K562 (cell line): ENCODE data around the gene MEP1B. TPM values are rescaled to one million over a fixed set of nuclear protein-coding genes. Genes with fewer than 3 reads are reported as not detected.
"Not testable (repeated sequence)": the region's sequence is repeated elsewhere in the genome, so short reads cannot be mapped to it uniquely, and the experiment has no call there.

ENCODE experiments used
- ATAC-seq: fragments of 200-7000 bp; cut with Tn5 transposase; 3 replicates; pipeline ENCODE4 v1.9.1; 2020; ENCODE audit warnings: moderate library complexity
- BruUV-seq: library from RNA; stranded (reverse); fragments of 400-500 nt; replicated peaks from 2 replicates; lab custom pipeline; 2021; lab: Mats Ljungman, UMichigan
- CTCF ChIA-PET: fragments of 300-600 bp; formaldehyde crosslinking; extraction: SDS; loops from one replicate; lab custom pipeline; 2021; ENCODE audit warnings: low intra/inter-chr PET ratio; lab: Yijun Ruan, JAX
- POLR2A ChIA-PET: fragments of 300-600, 350-650 bp; sonication (Branson Sonifier 250); formaldehyde crosslinking; extraction: SDS; loops from one replicate; lab custom pipeline; 2021; ENCODE audit warnings: antibody characterized with exemption, inconsistent platforms; lab: Yijun Ruan, JAX
- DNase-seq, 4 experiments: peaks; one replicate each; pipeline versions ENCODE4 v3.0.0 to v3.0.0-alpha.2; 2011 to 2018; ENCODE audit warnings: low spot score in 3 of 4, mixed read lengths in 3 of 4; ENCODE audit errors: extremely low read depth in 1 of 4
- FAIRE-seq: peaks from 2 replicates; lab custom pipeline; 2011; peaks lifted over from hg19 to GRCh38; lab: Jason Lieb, UNC
- H2AFZ ChIP-seq: 2 replicates; pipeline ENCODE4 v1.6.0; 2011; ENCODE audit warnings: low read depth, low read length, control low read depth, inconsistent platforms
- H3K27ac ChIP-seq: fragments of 200-600 bp; 3 replicates; pipeline ENCODE4 v1.8.0; 2011; ENCODE audit warnings: low read depth, mild to moderate bottlenecking, control low read depth, inconsistent platforms, low read length, moderate library complexity, mixed read lengths; ENCODE audit errors: extremely low read depth
- H3K27me3 ChIP-seq, 2 experiments: fragments of 300-600 bp in 1 of 2; 2 replicates in 1 of 2; 3 replicates in 1 of 2; pipeline versions ENCODE4 v1.6.0 to v1.8.0; 2011; ENCODE audit warnings: inconsistent platforms in 2 of 2, low read length in 2 of 2, mild to moderate bottlenecking in 1 of 2, mixed read lengths in 1 of 2, moderate library complexity in 1 of 2; ENCODE audit not compliant: control insufficient read depth in 2 of 2, insufficient read depth in 2 of 2
- H3K36me3 ChIP-seq: fragments of 300-600 bp; 3 replicates; pipeline ENCODE4 v1.8.0; 2011; ENCODE audit warnings: mild to moderate bottlenecking, low read length, inconsistent platforms; ENCODE audit not compliant: control insufficient read depth, insufficient read depth
- H3K4me1 ChIP-seq, 2 experiments: fragments of 200-600 bp in 1 of 2; replicated peaks in 1 of 2; 2 replicates in 1 of 2; 3 replicates in 1 of 2; pipeline versions ENCODE4 v1.5.1 to v1.8.0; 2011; ENCODE audit warnings: inconsistent platforms in 2 of 2, low read length in 2 of 2, mild to moderate bottlenecking in 1 of 2, mixed read lengths in 1 of 2, moderate library complexity in 1 of 2; ENCODE audit not compliant: control insufficient read depth in 2 of 2, insufficient read depth in 2 of 2
- H3K4me2 ChIP-seq: 2 replicates; pipeline ENCODE4 v1.6.1; 2011; ENCODE audit warnings: low read length, control low read depth, inconsistent platforms, mixed read lengths; ENCODE audit not compliant: insufficient read depth
- H3K4me3 ChIP-seq: fragments of 200-600 bp; sonication (generic), shearing (Covaris generic); 2 replicates; pipeline ENCODE4 v1.5.1; 2016; ENCODE audit warnings: control low read depth, inconsistent platforms
- H3K79me2 ChIP-seq: fragments of 200-600 bp; 3 replicates; pipeline ENCODE4 v1.8.0; 2011; ENCODE audit warnings: low read length, inconsistent platforms; ENCODE audit not compliant: control insufficient read depth, insufficient read depth
- H3K9ac ChIP-seq, 2 experiments: 2 replicates each; pipeline versions ENCODE4 v1.6.0 to v1.6.1; 2011; ENCODE audit warnings: low read depth in 2 of 2, low read length in 2 of 2, control low read depth in 1 of 2, inconsistent platforms in 1 of 2, mild to moderate bottlenecking in 1 of 2, mixed read lengths in 1 of 2; ENCODE audit not compliant: insufficient read depth in 1 of 2
- H3K9me1 ChIP-seq: one replicate; pipeline ENCODE4 v1.6.0; 2011; ENCODE audit warnings: inconsistent platforms, mild to moderate bottlenecking, low read length, moderate library complexity; ENCODE audit not compliant: control insufficient read depth, insufficient read depth
- H3K9me3 ChIP-seq: replicated peaks from 2 replicates; pipeline ENCODE4 v1.5.1; 2011; ENCODE audit warnings: low read depth, low read length, inconsistent platforms; ENCODE audit not compliant: control insufficient read depth, insufficient read depth
- H4K20me1 ChIP-seq: replicated peaks from 2 replicates; pipeline ENCODE4 v1.6.1; 2011; ENCODE audit warnings: low read length, inconsistent platforms, mixed read lengths; ENCODE audit not compliant: control insufficient read depth, insufficient read depth
- CREBBP ChIP-seq: IDR thresholded peaks from one replicate; pipeline ENCODE4 v1.6.1; 2012; ENCODE audit warnings: low read depth, mild to moderate bottlenecking, control low read depth, inconsistent platforms, low read length
- HEY1 ChIP-seq: fragments of 250-450 bp; sonication (Bioruptor Pico); IDR thresholded peaks from 2 replicates; pipeline ENCODE4 v1.5.0; 2020; ENCODE audit warnings: mild to moderate bottlenecking, moderate library complexity, borderline replicate concordance
- MTA2 ChIP-seq: fragments of 450-650 bp; IDR thresholded peaks from 2 replicates; pipeline ENCODE4 v1.6.1; 2016; ENCODE audit warnings: low read depth
- TOE1 ChIP-seq, 2 experiments: fragments of 450-650 bp in 1 of 2; sonication (generic) in 1 of 2; formaldehyde crosslinking in 1 of 2; IDR thresholded peaks; 2 replicates each; pipeline versions ENCODE4 v1.7.1 to v1.8.0; 2016 to 2022; ENCODE audit warnings: borderline replicate concordance in 2 of 2, mild to moderate bottlenecking in 2 of 2, antibody characterized with exemption in 1 of 2, inconsistent platforms in 1 of 2, low read depth in 1 of 2, missing genetic modification reagents in 1 of 2, moderate library complexity in 1 of 2
- WGBS: fragments of 100-300 bp; shearing (Covaris generic); methylation state at CpG from one replicate; pipeline ENCODE4 v1.1.6; 2016; ENCODE audit warnings: low coverage, mixed read lengths; ENCODE audit not compliant: insufficient coverage; ENCODE audit errors: missing lambda C conversion rate; 5-methylcytosine and 5-hydroxymethylcytosine counted together
- in situ Hi-C: fragments of 300-500 bp; cut with MboI; formaldehyde crosslinking; loops from 4 replicates; pipeline ENCODE4 v1.15.0; 2018; ENCODE audit warnings: inconsistent platforms, mixed read lengths
- intact Hi-C: fragments of 100-400 bp; cut with micrococcal nuclease; formaldehyde crosslinking; loops from 2 replicates; pipeline ENCODE4 v1.14.2; 2022
- polyA plus RNA-seq, 8 experiments: library from polyadenylated mRNA; depleted of rRNA in 4 of 8; stranded (reverse) in 5 of 8; unstranded in 3 of 8; fragments of >200 nt; fragmentation: Nextera tagmentation in 2 of 8; fragmentation: Illumina TruSeq in 1 of 8; extraction: Ambion mirVana in 2 of 8; extraction: Trizol in 1 of 8; gene quantifications; 2 replicates each; pipeline versions ENCODE4 v1.2.1 to v1.2.3, GENCODE V29; 2011 to 2014; ENCODE audit warnings: inconsistent platforms in 1 of 8, missing spikeins in 1 of 8
- total RNA-seq, 7 experiments: library from RNA; depleted of rRNA in 6 of 7; stranded (reverse); fragments of >200 nt in 6 of 7; fragmentation: Illumina TruSeq in 2 of 7; extraction: Trizol in 2 of 7; gene quantifications; 2 replicates each; pipeline versions ENCODE4 v1.2.1 to v1.2.3, GENCODE V29; 2011 to 2021; ENCODE audit warnings: low replicate concordance in 1 of 7
- TF ChIP-seq, protein P1 (sequence below): fragments of 250-450 bp; sonication (Bioruptor Pico); IDR thresholded peaks from 2 replicates; pipeline ENCODE4 v1.8.0; 2022; ENCODE audit warnings: moderate library complexity, mild to moderate bottlenecking, inconsistent platforms

Gene MEP1B
- total and polyA plus RNA-seq, 9 of the 15 experiments (the other 6 are each of a cell fraction or from before 2014, with no cell fraction given) = 0.03 to 0.11 TPM; not detected in 7

DNA sequence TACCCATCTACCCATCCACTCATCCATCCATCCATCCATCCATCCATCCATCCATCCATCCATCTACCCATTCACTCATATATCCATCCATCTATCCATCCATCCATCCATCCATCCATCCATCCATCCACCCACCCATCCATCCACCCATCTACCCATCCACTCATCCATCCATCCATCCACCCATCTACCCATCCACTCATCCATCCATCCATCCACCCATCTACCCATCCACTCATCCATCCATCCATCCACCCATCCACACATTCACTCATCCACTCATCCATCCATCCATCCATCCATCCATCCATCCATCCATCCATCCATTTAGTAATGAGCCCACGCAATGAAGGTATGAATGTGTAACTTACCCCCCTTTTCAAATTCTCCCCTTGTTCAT, 13.1 kb upstream of the MEP1B start:
- H3K4me2 ChIP-seq, H4K20me1 ChIP-seq, H3K9me3 ChIP-seq, H3K9ac ChIP-seq, BruUV-seq, in situ Hi-C loops, ATAC-seq, FAIRE-seq, CTCF ChIA-PET, H3K27me3 ChIP-seq, intact Hi-C loops, H3K4me3 ChIP-seq, H3K36me3 ChIP-seq, POLR2A ChIA-PET, H3K79me2 ChIP-seq, H3K4me1 ChIP-seq, H3K9me1 ChIP-seq, H2AFZ ChIP-seq, DNase-seq, H3K27ac ChIP-seq: not testable (repeated sequence)
- WGBS = 0% methylated on average over 1 of the region's 1 CpG
- peak; percentile 45 for TF ChIP-seq CREBBP

DNA sequence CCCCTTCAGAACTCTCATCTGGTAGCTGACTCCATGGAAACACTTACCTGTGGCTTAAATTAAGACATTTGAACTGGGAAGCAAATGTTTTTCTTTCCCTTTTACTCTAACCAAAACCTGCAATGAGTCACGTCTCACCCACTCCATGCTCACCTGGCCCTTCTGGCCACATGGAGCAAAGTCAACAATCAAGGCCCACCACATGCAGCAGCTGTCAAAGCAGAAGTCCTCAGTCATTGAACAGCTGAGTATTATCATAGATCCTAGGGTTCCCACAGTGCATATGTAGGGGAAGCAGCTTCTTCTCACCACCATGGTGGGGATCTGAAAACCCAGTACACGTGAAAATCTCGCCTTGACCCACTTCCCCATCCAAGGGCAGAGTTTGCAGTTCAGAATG, 12.3 kb upstream of the MEP1B start:
- Histone ChIP-seq H3K4me1 (no peaks in the 10 kb centered on the region), H3K27me3 (no peaks in the 10 kb centered on the region), H2AFZ (no peak overlapping the region), H4K20me1 (no peaks in the 10 kb centered on the region), H3K36me3 (no peaks in the 10 kb centered on the region), H3K4me2 (no peak overlapping the region), H3K79me2 (no peaks in the 10 kb centered on the region), H3K27ac (no peak overlapping the region), H3K9me3 (no peaks in the 10 kb centered on the region)
- DNase-seq = no peak
- no peak for ATAC-seq
- BruUV-seq = no TSS peak
- intact Hi-C loops = no loop called here
- WGBS = 2% methylated on average over 3 of the region's 3 CpGs
- TF ChIP-seq HEY1 (CRISPR knock-in tag) = no peak
- TF ChIP-seq TOE1 (IDR thresholded peaks at IDR 0.05; ENCODE audit: borderline replicate concordance) = no peak
- TF ChIP-seq TOE1 (CRISPR knock-in tag; IDR thresholded peaks at IDR 0.05; ENCODE audit: borderline replicate concordance, low read depth) = no peak
- no peak for TF ChIP-seq MTA2
- TF ChIP-seq, protein P1, sequence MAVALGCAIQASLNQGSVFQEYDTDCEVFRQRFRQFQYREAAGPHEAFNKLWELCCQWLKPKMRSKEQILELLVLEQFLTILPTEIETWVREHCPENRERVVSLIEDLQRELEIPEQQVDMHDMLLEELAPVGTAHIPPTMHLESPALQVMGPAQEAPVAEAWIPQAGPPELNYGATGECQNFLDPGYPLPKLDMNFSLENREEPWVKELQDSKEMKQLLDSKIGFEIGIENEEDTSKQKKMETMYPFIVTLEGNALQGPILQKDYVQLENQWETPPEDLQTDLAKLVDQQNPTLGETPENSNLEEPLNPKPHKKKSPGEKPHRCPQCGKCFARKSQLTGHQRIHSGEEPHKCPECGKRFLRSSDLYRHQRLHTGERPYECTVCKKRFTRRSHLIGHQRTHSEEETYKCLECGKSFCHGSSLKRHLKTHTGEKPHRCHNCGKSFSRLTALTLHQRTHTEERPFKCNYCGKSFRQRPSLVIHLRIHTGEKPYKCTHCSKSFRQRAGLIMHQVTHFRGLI (CRISPR knock-in tag) = no peak
- TF ChIP-seq, all 486 proteins: peak for 0
- no peak overlapping the region for H3K4me3 ChIP-seq
- H3K9ac ChIP-seq = no peak overlapping the region
- CTCF ChIA-PET = no interaction called here
- no peak for FAIRE-seq
- H3K9me1 ChIP-seq = no peaks in the 10 kb centered on the region
- in situ Hi-C loops = no loop called here
- POLR2A ChIA-PET = no interaction called here
